HEK293 (cell line): Measurements from ENCODE around the gene PKIG.
A peak's percentile ranks its signal among the peaks of the same experiment; 100 is the strongest.

Experiments used
- CTCF ChIA-PET: fragments of 350-600 bp; formaldehyde crosslinking; extraction: SDS; loops from one replicate; lab custom pipeline; 2021; ENCODE audit warnings: antibody characterized with exemption; lab: Yijun Ruan, JAX
- POLR2A ChIA-PET: fragments of 300-600 bp; formaldehyde crosslinking; extraction: SDS; loops from one replicate; lab custom pipeline; 2020; ENCODE audit warnings: antibody characterized with exemption, inconsistent platforms; lab: Yijun Ruan, JAX
- H3K27ac ChIP-seq: fragments of 200-500 bp; sonication (Bioruptor generic); 2 replicates; pipeline ENCODE4 v1.5.1; 2014; ENCODE audit warnings: low read depth, low read length, control low read depth, inconsistent platforms; ENCODE audit errors: extremely low read depth
- H3K36me3 ChIP-seq, 2 experiments: fragments of 200-500 bp in 1 of 2; sonication (Bioruptor generic) in 1 of 2; 1 replicate in 1 of 2; 2 replicates in 1 of 2; pipeline ENCODE4 v1.5.1; 2014 to 2017; ENCODE audit warnings: inconsistent platforms in 2 of 2, low read length in 2 of 2; ENCODE audit not compliant: control insufficient read depth in 2 of 2, insufficient read depth in 1 of 2
- H3K4me1 ChIP-seq: fragments of 200-500 bp; sonication (Bioruptor generic); 2 replicates; pipeline ENCODE4 v1.5.1; 2014; ENCODE audit warnings: mild to moderate bottlenecking, low read length, inconsistent platforms; ENCODE audit not compliant: control insufficient read depth, insufficient read depth
- H3K4me3 ChIP-seq: 2 replicates; pipeline ENCODE4 v1.5.1; 2011; ENCODE audit warnings: low read depth, mild to moderate bottlenecking, control low read depth, low read length, moderate library complexity
- H3K9me3 ChIP-seq: fragments of 200-500 bp; sonication (Bioruptor generic); 2 replicates; pipeline ENCODE4 v1.5.1; 2014; ENCODE audit warnings: low read depth, low read length, inconsistent platforms; ENCODE audit not compliant: control insufficient read depth, insufficient read depth
- AEBP2 ChIP-seq: fragments of 450-650 bp; formaldehyde crosslinking; IDR thresholded peaks from 2 replicates; pipeline ENCODE4 v1.5.1; 2016; ENCODE audit warnings: missing biosample characterization, missing genetic modification characterization, borderline replicate concordance
- PRDM1 ChIP-seq: fragments of 450-650 bp; formaldehyde crosslinking; IDR thresholded peaks from 2 replicates; pipeline ENCODE4; 2016; ENCODE audit warnings: missing biosample characterization, missing genetic modification characterization
- SETDB1 ChIP-seq: IDR thresholded peaks from one replicate; pipeline ENCODE4 v1.6.1; 2017; ENCODE audit warnings: mild to moderate bottlenecking, low read length, moderate library complexity, mixed read lengths; ENCODE audit not compliant: insufficient read length
- SP7 ChIP-seq: fragments of 450-650 bp; formaldehyde crosslinking; IDR thresholded peaks from 2 replicates; pipeline ENCODE4 v1.5.1; 2016; ENCODE audit warnings: missing biosample characterization, missing genetic modification characterization
- ZBTB21 ChIP-seq: fragments of 450-650 bp; formaldehyde crosslinking; IDR thresholded peaks from 2 replicates; pipeline ENCODE4 v1.5.1; 2017; ENCODE audit warnings: missing biosample characterization, missing genetic modification characterization
- ZBTB26 ChIP-seq: fragments of 450-650 bp; formaldehyde crosslinking; optimal IDR thresholded peaks from 2 replicates; pipeline ENCODE3; 2016; ENCODE audit warnings: missing biosample characterization, mild to moderate bottlenecking, missing genetic modification characterization
- ZNF112 ChIP-seq: fragments of 450-650 bp; formaldehyde crosslinking; IDR thresholded peaks from 2 replicates; pipeline ENCODE4 v1.5.0; 2017; ENCODE audit warnings: missing biosample characterization, missing genetic modification characterization
- ZNF132 ChIP-seq: fragments of 450-650 bp; formaldehyde crosslinking; IDR thresholded peaks from 2 replicates; pipeline ENCODE4 v1.5.1; 2017; ENCODE audit warnings: missing biosample characterization, missing genetic modification characterization, borderline replicate concordance
- ZNF292 ChIP-seq: fragments of 450-650 bp; formaldehyde crosslinking; IDR thresholded peaks from 2 replicates; pipeline ENCODE4 v1.5.1; 2016; ENCODE audit warnings: low read depth, missing biosample characterization, missing genetic modification characterization, borderline replicate concordance
- ZNF341 ChIP-seq: fragments of 450-650 bp; formaldehyde crosslinking; IDR thresholded peaks from 2 replicates; pipeline ENCODE4; 2016; ENCODE audit warnings: low read depth, missing biosample characterization, missing genetic modification characterization
- ZNF404 ChIP-seq: fragments of 450-650 bp; formaldehyde crosslinking; IDR thresholded peaks from 2 replicates; pipeline ENCODE4 v1.5.1; 2017; ENCODE audit warnings: missing biosample characterization, missing genetic modification characterization
- ZNF423 ChIP-seq: fragments of 450-650 bp; formaldehyde crosslinking; IDR thresholded peaks from 2 replicates; pipeline ENCODE4 v1.5.1; 2016; ENCODE audit warnings: missing biosample characterization, missing genetic modification characterization
- ZNF433 ChIP-seq: fragments of 450-650 bp; formaldehyde crosslinking; IDR thresholded peaks from 2 replicates; pipeline ENCODE4 v1.5.1; 2016; ENCODE audit warnings: missing biosample characterization, missing genetic modification characterization, low read depth
- ZNF48 ChIP-seq: fragments of 450-650 bp; formaldehyde crosslinking; IDR thresholded peaks from 2 replicates; pipeline ENCODE4 v1.5.1; 2016; ENCODE audit warnings: missing biosample characterization, missing genetic modification characterization
- ZNF585B ChIP-seq: fragments of 450-650 bp; formaldehyde crosslinking; IDR thresholded peaks from 2 replicates; pipeline ENCODE4 v1.5.1; 2016; ENCODE audit warnings: missing biosample characterization, missing genetic modification characterization
- ZNF645 ChIP-seq: fragments of 450-650 bp; formaldehyde crosslinking; IDR thresholded peaks from 2 replicates; pipeline ENCODE4; 2016; ENCODE audit warnings: missing biosample characterization, missing genetic modification characterization
- ZNF660 ChIP-seq: fragments of 450-650 bp; IDR thresholded peaks from 2 replicates; pipeline ENCODE4 v1.5.1; 2018; ENCODE audit warnings: missing biosample characterization, mild to moderate bottlenecking, missing genetic modification characterization
- ZNF76 ChIP-seq: fragments of 450-650 bp; formaldehyde crosslinking; IDR thresholded peaks from 2 replicates; pipeline ENCODE4; 2016; ENCODE audit warnings: low read depth, missing biosample characterization, missing genetic modification characterization, borderline replicate concordance
- ZSCAN23 ChIP-seq: fragments of 450-650 bp; formaldehyde crosslinking; IDR thresholded peaks from 2 replicates; pipeline ENCODE4 v1.5.1; 2016; ENCODE audit warnings: missing biosample characterization, missing genetic modification characterization
- ZXDB ChIP-seq: fragments of 450-650 bp; formaldehyde crosslinking; IDR thresholded peaks from 2 replicates; pipeline ENCODE4 v1.5.1; 2016; ENCODE audit warnings: missing biosample characterization, missing genetic modification characterization
- TF ChIP-seq, protein P1 (sequence below): fragments of 450-650 bp; formaldehyde crosslinking; IDR thresholded peaks from 2 replicates; pipeline ENCODE4 v1.5.1; 2016; ENCODE audit warnings: missing biosample characterization, missing genetic modification characterization, low read depth
- TF ChIP-seq, protein P2 (sequence below): fragments of 450-650 bp; formaldehyde crosslinking; IDR thresholded peaks from 2 replicates; pipeline ENCODE4 v1.5.1; 2016; ENCODE audit warnings: missing biosample characterization, missing genetic modification characterization

PKIG gene

DNA sequence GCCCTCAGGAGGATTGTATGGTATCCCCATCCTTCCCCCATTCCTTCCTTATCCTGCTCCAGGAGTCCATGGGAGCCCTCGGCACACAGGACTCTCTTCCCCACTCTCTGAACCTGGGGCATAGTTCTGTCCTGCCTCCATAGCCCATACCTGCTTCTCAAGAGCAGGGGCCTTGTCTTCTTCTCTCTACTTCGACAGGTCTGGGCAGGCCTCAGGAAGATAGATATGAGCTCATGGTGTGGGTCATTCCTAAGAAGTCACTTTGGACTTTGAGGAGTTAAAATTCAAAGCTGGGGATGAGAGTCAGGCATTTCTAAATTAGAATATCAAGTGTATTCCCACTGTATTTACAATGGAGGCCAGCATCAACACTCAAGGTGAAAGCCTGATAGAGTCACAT lies 77.6 kb downstream of the PKIG start (continued):
- TF ChIP-seq SETDB1, result no peak
- no peak for TF ChIP-seq ZNF76 (tag by site-specific recombination)
- TF ChIP-seq AEBP2 (tag by site-specific recombination), result no peak

DNA sequence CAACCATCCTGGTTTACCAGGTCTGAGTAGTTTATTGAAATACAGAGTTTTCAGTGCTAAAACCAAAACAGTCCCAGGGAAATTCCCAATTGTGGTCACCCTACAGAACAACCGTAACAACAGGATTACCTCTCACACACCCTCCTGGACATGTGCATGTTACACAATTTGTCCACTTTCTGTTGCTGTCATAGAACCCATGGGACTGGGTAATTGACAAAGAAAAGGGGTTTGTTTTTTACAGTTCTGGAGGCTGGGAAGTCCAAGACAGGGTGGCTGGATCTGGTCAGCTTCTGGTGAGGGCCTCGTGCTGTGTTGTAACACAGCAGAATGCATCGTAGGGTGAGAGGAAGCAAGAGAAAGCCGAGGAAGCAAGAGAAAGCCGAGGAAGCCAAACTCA lies 78.2 kb downstream of the PKIG start:
- Histone ChIP-seq H3K9me3 (no peaks in the 10 kb centered on the region), H3K4me3 (no peak overlapping the region), H3K4me1 (no peaks in the 10 kb centered on the region), H3K27ac (no peak overlapping the region), H3K36me3 (no peaks in the 10 kb centered on the region)
- ChIA-PET CTCF (interaction anchor here (0.9 to 1.8 kb wide), 2 partner anchors 23 to 24 kb away, joined by 4 to 6 read pairs; no protein-coding TSS in a partner anchor), POLR2A (no interaction called here)
- no peak for TF ChIP-seq ZBTB26
- TF ChIP-seq ZNF585B (tag by site-specific recombination), result no peak
- TF ChIP-seq PRDM1, result peak; percentile 57

DNA sequence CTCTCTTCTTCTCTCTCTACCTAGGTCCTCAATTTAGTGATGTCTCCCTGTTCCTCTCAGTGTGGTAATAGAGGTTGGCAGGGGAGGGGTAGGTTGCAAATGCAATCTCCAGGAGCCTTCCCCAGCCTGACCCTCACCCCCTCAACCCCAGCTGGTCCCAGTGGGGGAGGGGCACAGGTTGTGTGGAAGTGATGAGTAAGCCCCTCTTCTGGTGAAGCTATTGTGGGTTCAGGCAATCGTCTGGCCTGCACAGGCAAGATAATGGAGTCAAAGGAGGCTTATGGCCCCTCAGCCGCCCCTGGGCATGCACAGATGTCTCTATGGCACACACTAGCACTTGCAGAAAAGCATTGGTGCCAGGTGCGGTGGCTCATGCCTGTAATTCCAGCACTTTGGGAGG lies 79.9 kb downstream of the PKIG start:
- Histone ChIP-seq H3K4me3 (no peak overlapping the region), H3K36me3 (no peaks in the 10 kb centered on the region), H3K4me1 (no peaks in the 10 kb centered on the region), H3K27ac (no peak overlapping the region), H3K9me3 (no peaks in the 10 kb centered on the region)
- ChIA-PET CTCF (interaction anchor here (1.8 kb wide), 2 partner anchors 22 to 67 kb away, joined by 4 to 5 read pairs; no protein-coding TSS in a partner anchor), POLR2A (no interaction called here)
- TF ChIP-seq ZNF660 (tag by site-specific recombination) (no peak), ZNF404 (tag by site-specific recombination) (no peak), ZNF48 (tag by site-specific recombination) (no peak), SP7 (tag by site-specific recombination) (no peak), ZNF423 (tag by site-specific recombination) (no peak), ZBTB21 (tag by site-specific recombination) (no peak), ZNF292 (tag by site-specific recombination) (no peak), ZNF132 (tag by site-specific recombination) (no peak)
- TF ChIP-seq, protein P1, sequence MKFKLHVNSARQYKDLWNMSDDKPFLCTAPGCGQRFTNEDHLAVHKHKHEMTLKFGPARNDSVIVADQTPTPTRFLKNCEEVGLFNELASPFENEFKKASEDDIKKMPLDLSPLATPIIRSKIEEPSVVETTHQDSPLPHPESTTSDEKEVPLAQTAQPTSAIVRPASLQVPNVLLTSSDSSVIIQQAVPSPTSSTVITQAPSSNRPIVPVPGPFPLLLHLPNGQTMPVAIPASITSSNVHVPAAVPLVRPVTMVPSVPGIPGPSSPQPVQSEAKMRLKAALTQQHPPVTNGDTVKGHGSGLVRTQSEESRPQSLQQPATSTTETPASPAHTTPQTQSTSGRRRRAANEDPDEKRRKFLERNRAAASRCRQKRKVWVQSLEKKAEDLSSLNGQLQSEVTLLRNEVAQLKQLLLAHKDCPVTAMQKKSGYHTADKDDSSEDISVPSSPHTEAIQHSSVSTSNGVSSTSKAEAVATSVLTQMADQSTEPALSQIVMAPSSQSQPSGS, result no peak

DNA sequence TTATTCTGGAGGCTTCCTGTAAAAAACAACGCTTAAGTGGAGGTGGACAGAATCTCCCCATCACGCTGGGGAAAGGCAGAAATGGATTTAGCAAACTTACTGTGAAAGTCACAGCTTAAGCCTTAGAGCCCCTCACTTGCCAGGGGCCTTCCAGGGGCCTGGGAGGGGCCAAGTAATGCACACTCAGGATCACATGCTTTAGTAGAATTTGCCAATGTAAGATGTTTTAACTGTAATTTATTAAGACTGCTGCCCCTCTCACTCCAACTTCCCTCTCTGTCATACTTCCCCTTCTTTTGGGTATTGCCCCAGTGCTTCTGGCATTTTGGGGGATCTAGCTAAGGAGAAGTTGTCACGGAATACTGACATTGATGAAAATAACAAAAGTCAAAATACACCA lies 81.8 kb downstream of the PKIG start:
- TF ChIP-seq ZNF112 (tag by site-specific recombination), result no peak
- no peak for TF ChIP-seq ZXDB (tag by site-specific recombination)
- TF ChIP-seq ZSCAN23, result no peak
- TF ChIP-seq ZNF645 (tag by site-specific recombination), result no peak
- no peak for TF ChIP-seq ZNF433 (tag by site-specific recombination)
- TF ChIP-seq ZNF341, result no peak
- TF ChIP-seq, protein P2, sequence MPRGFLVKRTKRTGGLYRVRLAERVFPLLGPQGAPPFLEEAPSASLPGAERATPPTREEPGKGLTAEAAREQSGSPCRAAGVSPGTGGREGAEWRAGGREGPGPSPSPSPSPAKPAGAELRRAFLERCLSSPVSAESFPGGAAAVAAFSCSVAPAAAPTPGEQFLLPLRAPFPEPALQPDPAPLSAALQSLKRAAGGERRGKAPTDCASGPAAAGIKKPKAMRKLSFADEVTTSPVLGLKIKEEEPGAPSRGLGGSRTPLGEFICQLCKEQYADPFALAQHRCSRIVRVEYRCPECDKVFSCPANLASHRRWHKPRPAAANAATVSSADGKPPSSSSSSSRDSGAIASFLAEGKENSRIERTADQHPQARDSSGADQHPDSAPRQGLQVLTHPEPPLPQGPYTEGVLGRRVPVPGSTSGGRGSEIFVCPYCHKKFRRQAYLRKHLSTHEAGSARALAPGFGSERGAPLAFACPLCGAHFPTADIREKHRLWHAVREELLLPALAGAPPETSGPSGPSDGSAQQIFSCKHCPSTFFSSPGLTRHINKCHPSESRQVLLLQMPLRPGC (tag by site-specific recombination), result no peak
- TF ChIP-seq, all 188 proteins: peak for 0
- H3K27ac ChIP-seq, result no peak overlapping the region
- CTCF ChIA-PET, result interaction anchor here (0.6 to 0.7 kb wide), 6 partner anchors 9 to 399 kb away, joined by 3 to 4 read pairs (median 3); no protein-coding TSS in a partner anchor

More for the DNA sequence above, 81.8 kb downstream of the PKIG start:
- no peaks in the 10 kb centered on the region for H3K4me1 ChIP-seq
- H3K36me3 ChIP-seq, result no peaks in the 10 kb centered on the region
- H3K4me3 ChIP-seq, result no peak overlapping the region
- H3K9me3 ChIP-seq, result no peaks in the 10 kb centered on the region
- POLR2A ChIA-PET, result interaction anchor here (1.0 kb wide), 1 partner anchor 189 kb away, joined by 3 read pairs; no protein-coding TSS in a partner anchor
